ENCODE measurements around the gene KIAA0408.
"Not testable (repeated sequence)": the region's sequence is repeated elsewhere in the genome, so short reads cannot be mapped to it uniquely, and the experiment has no call there.

KIAA0408 gene

GRCh38 chr6:127412016-127412415, 47.2 kb downstream of the KIAA0408 start:
- DNase-seq (ENCODE audit: low read depth in 2 of 2): not testable (repeated sequence)

Measured in activated CD4-positive, alpha-beta T cell treated with anti-CD3 and anti-CD28 coated beads for 24 hours (primary cell).